Suprapubic skin (tissue), 4 donors: ENCODE measurements around the gene EIF4A3. TPM values are rescaled to one million over a fixed set of nuclear protein-coding genes. Genes with fewer than 3 reads are reported as not detected.

Experiments used
- DNase-seq, 2 donors: peaks; one replicate each; pipeline ENCODE4 v3.0.0-alpha.2; 2019; ENCODE audit warnings: low spot score in 2 of 2
- H3K27ac ChIP-seq: fragments of 200-600 bp; sonication (generic); one replicate; pipeline ENCODE4 v1.5.1; 2019
- H3K27me3 ChIP-seq: fragments of 200-600 bp; sonication (generic); one replicate; pipeline ENCODE4 v1.5.1; 2019
- H3K36me3 ChIP-seq: fragments of 200-600 bp; sonication (generic); one replicate; pipeline ENCODE4 v1.5.1; 2019
- H3K4me1 ChIP-seq: fragments of 200-600 bp; sonication (generic); one replicate; pipeline ENCODE4 v1.5.1; 2019
- H3K4me3 ChIP-seq: fragments of 200-600 bp; sonication (generic); one replicate; pipeline ENCODE4 v1.5.1; 2019; ENCODE audit warnings: mild to moderate bottlenecking
- H3K9me3 ChIP-seq: fragments of 200-600 bp; sonication (generic); one replicate; pipeline ENCODE4 v1.5.1; 2019
- CTCF ChIP-seq, 2 donors: fragments of 200-600 bp in 1 of 2; fragments of 450-650 bp in 1 of 2; sonication (generic) in 1 of 2; IDR thresholded peaks; one replicate each; pipeline ENCODE4 v1.5.1; 2016 to 2019; ENCODE audit warnings: antibody characterized with exemption in 2 of 2, mild to moderate bottlenecking in 1 of 2, moderate library complexity in 1 of 2
- EP300 ChIP-seq: sonication (generic); formaldehyde crosslinking; IDR thresholded peaks from one replicate; pipeline ENCODE4 v1.6.1; 2017; ENCODE audit warnings: antibody characterized with exemption
- POLR2A ChIP-seq, 2 donors: fragments of 450-650 bp; IDR thresholded peaks; one replicate each; pipeline ENCODE4 v1.6.1; 2017; ENCODE audit warnings: antibody characterized with exemption in 2 of 2, mild to moderate bottlenecking in 2 of 2, moderate library complexity in 2 of 2
- POLR2AphosphoS5 ChIP-seq, 3 donors: sonication (generic); formaldehyde crosslinking; IDR thresholded peaks; one replicate each; pipeline ENCODE4 v1.6.1; 2017; ENCODE audit warnings: antibody characterized with exemption in 3 of 3
- WGBS: methylation state at CpG from one replicate; pipeline ENCODE4 v1.1.5; 2018; 5-methylcytosine and 5-hydroxymethylcytosine counted together
- total RNA-seq, 4 donors: library from RNA; depleted of rRNA; stranded (reverse); fragments of >200 nt; gene quantifications; one replicate each; pipeline ENCODE4 v1.1.0, GENCODE V29; 2016

The EIF4A3 gene
- total RNA-seq, 4 donors from 2014 or later = 59.8 to 69.2 (median 65.7) TPM

GRCh38 chr17:80138856-80139426 lies 8.0 kb downstream of the EIF4A3 start:
- peaks cover 97% of the 10 kb centered on the region for H3K36me3 ChIP-seq
- no peak for TF ChIP-seq EP300
- no peak for TF ChIP-seq POLR2A (IDR thresholded peaks at IDR 0.05)
- no peak for TF ChIP-seq POLR2AphosphoS5 (IDR thresholded peaks at IDR 0.05)
- TF ChIP-seq CTCF (IDR thresholded peaks at IDR 0.05) = no peak
- WGBS = 89% methylated on average over 18 of the region's 18 CpGs

GRCh38 chr17:80137131-80137530 lies 9.8 kb downstream of the EIF4A3 start:
- no peak for TF ChIP-seq POLR2A (IDR thresholded peaks at IDR 0.05)
- no peak for TF ChIP-seq CTCF (IDR thresholded peaks at IDR 0.05)
- TF ChIP-seq POLR2AphosphoS5 (IDR thresholded peaks at IDR 0.05) = no peak
- DNase-seq = peak in 1 of 2 donors; percentile 45
- no peak overlapping the region for H3K27ac ChIP-seq
- WGBS = 92% methylated on average over 9 of the region's 9 CpGs
- no peaks in the 10 kb centered on the region for H3K9me3 ChIP-seq
- no peaks in the 10 kb centered on the region for H3K27me3 ChIP-seq
- H3K4me1 ChIP-seq = no peaks in the 10 kb centered on the region
- H3K4me3 ChIP-seq = no peak overlapping the region
- H3K36me3 ChIP-seq = peaks cover 90% of the 10 kb centered on the region

More at GRCh38 chr17:80138856-80139426, 8.0 kb downstream of the EIF4A3 start:
- no peak overlapping the region for H3K4me3 ChIP-seq
- no peaks in the 10 kb centered on the region for H3K4me1 ChIP-seq
- H3K27me3 ChIP-seq = no peaks in the 10 kb centered on the region
- DNase-seq = peak in 1 of 2 donors; percentile 65
- no peaks in the 10 kb centered on the region for H3K9me3 ChIP-seq
- H3K27ac ChIP-seq = no peak overlapping the region

- WGBS = 40% methylated on average over 1 of the region's 6 CpGs
Observed at GRCh38 chr17:80133626-80133970, 13.3 kb downstream of the EIF4A3 start.

GRCh38 chr17:80132906-80133625 lies 13.9 kb downstream of the EIF4A3 start:
- TF ChIP-seq POLR2A (IDR thresholded peaks at IDR 0.05) (no peak), CTCF (IDR thresholded peaks at IDR 0.05) (no peak), EP300 (no peak), POLR2AphosphoS5 (IDR thresholded peaks at IDR 0.05) (no peak)
- H3K36me3 ChIP-seq = peaks cover 52% of the 10 kb centered on the region
- no peaks in the 10 kb centered on the region for H3K27me3 ChIP-seq
- 85% methylated on average over 5 of the region's 5 CpGs for WGBS
- peak in 1 of 2 donors; percentile 63 for DNase-seq
- H3K27ac ChIP-seq = no peak overlapping the region
- H3K9me3 ChIP-seq = no peaks in the 10 kb centered on the region
- no peaks in the 10 kb centered on the region for H3K4me1 ChIP-seq
- H3K4me3 ChIP-seq = no peak overlapping the region

More at GRCh38 chr17:80133626-80133970, 13.3 kb downstream of the EIF4A3 start:
- Histone ChIP-seq H3K36me3 (peaks cover 57% of the 10 kb centered on the region), H3K27ac (no peak overlapping the region), H3K9me3 (no peaks in the 10 kb centered on the region), H3K4me3 (no peak overlapping the region), H3K4me1 (no peaks in the 10 kb centered on the region), H3K27me3 (no peaks in the 10 kb centered on the region)
- TF ChIP-seq POLR2AphosphoS5 (IDR thresholded peaks at IDR 0.05) (no peak), POLR2A (IDR thresholded peaks at IDR 0.05) (no peak), CTCF (IDR thresholded peaks at IDR 0.05) (no peak), EP300 (no peak)
- peak in 1 of 2 donors; percentile 40 for DNase-seq

- Histone ChIP-seq H3K4me1 (no peaks in the 10 kb centered on the region), H3K27ac (no peak overlapping the region), H3K27me3 (no peaks in the 10 kb centered on the region), H3K36me3 (peaks cover 31% of the 10 kb centered on the region), H3K9me3 (no peaks in the 10 kb centered on the region), H3K4me3 (no peak overlapping the region)
- TF ChIP-seq EP300 (no peak), POLR2A (IDR thresholded peaks at IDR 0.05) (no peak), CTCF (IDR thresholded peaks at IDR 0.05) (no peak), POLR2AphosphoS5 (IDR thresholded peaks at IDR 0.05) (no peak)
- no peak for DNase-seq
- WGBS = 74% methylated on average over 3 of the region's 3 CpGs
Observed at GRCh38 chr17:80130992-80131391, 15.9 kb downstream of the EIF4A3 start.
